Activated CD4-positive, alpha-beta T cell treated with anti-CD3 and anti-CD28 coated beads, Interleukin-2, amount 50 U/mL, for 24 hours (primary cell): Measurements from ENCODE around the gene MYL4.
"Not testable (repeated sequence)": the region's sequence is repeated elsewhere in the genome, so short reads cannot be mapped to it uniquely, and the experiment has no call there.

Source experiments
- DNase-seq, 2 donors: peaks; one replicate each; pipeline ENCODE4 v3.0.0-alpha.2; 2020; ENCODE audit warnings: low read depth in 1 of 2, low spot score in 1 of 2

Gene MYL4

GRCh38 chr17:47208744-47209488, at the start of gene MYL4:
Gene MYL4, plus strand, starts transcription at chr17:47209348. Its CDS starts 75 bp downstream, at chr17:47209423.
- no peak for DNase-seq

- no peak for DNase-seq
These were observed 47.0 kb upstream of the MYL4 start for GRCh38 chr17:47162013-47162622.

- DNase-seq, result no peak
These were observed 44.9 kb upstream of the MYL4 start for GRCh38 chr17:47164263-47164662.

DNA sequence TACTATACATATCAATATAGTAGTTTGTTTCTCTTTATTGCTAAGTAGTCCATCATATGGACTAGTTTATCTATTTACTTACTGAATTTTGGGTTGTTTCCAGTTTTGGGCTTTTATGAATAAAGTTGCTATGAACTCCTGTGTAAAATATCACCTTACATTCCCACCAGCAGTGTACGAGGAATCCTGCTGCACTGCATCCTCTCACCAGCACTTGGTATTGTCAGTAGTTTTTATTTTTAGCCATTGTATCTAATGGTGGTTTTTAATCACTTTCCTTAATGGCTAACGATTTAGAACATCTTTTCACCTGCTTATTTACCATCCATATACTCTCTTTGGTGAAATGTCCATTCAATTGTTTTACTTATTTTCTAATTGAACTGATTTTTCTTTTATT, 44.0 kb upstream of the MYL4 start:
- no peak for DNase-seq

DNA sequence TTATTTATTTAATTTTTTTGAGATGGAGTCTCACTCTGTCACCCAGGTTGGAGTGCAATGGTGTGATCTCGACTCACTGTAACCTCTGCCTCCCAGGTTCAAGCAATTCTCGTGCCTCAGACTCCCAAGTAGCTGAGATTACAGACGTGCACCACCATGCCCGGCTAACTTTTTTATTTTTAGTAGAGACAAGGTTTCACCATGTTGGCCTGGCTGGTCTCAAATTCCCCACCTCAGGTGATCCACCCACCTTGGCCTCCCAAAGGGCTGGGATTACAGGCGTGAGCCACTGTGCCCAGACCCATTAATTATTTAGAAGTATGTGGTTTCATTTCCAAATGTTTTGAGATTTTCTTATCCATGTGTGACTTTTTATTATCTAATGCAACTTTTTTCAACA, 42.3 kb upstream of the MYL4 start:
- not testable (repeated sequence) for DNase-seq

GRCh38 chr17:47168896-47169295, 40.3 kb upstream of the MYL4 start:
- DNase-seq, result not testable (repeated sequence)

DNA sequence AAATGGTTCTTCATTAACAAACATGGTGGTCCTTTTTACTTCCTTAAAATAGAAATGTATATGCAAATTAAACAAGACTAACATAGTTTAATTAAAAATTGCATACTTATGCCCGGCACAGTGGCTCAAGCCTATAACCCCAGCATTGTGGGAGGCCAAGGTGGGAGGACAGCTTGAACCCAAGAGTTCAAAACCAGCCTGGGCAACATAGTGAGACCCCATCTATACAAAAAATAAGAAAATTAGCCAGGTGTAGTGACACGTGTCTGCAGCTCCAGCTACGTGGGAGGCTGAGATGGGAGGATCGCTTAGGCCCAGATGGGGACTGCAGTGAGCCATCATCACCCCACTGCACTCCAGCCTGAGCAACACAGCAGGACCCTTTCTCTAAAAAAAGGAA, 38.4 kb upstream of the MYL4 start:
- DNase-seq, result no peak

DNA sequence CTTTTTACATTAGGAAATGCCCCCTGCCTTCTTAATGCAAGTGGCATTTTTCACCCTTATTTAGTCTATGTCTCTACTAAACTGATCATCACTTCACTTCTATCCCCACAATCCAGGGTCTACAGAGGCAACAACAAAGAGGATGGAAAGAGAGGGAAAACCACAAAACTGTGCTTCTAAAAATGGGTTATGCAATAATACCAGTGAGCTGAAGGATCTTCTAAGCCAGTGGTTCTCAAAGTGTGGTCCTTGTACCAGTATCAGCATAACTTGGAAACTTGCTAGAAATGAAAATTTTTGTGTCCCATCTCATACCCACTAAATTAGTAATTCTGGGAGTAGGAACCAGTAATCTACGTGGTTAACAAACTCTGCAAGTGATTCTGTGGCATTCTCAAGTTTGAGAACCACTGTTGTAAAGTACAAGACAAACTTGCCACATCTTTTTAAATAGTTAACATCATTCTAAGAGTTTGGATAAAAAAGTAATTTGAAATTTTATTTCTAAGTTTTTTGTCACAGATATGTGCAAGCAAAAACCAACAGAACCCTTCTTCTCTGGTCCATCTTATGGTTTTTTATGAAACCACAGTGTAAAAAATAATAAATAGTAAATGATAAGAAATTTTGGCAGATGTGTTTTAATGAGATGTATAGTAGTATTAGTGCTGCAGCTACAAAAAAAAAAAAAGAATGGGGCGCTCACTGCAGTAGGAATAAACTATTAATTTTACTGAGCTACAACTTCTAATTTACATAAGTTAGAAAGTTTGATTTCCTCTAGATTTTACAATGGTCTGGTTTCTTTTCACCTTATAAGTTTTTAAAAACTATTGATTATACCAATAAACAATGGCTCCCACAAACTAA, 36.2 kb upstream of the MYL4 start:
- DNase-seq, result no peak

GRCh38 chr17:47174823-47175222, 34.3 kb upstream of the MYL4 start:
- DNase-seq, result not testable (repeated sequence)

GRCh38 chr17:47176389-47176826, 32.7 kb upstream of the MYL4 start:
- DNase-seq, result no peak

DNA sequence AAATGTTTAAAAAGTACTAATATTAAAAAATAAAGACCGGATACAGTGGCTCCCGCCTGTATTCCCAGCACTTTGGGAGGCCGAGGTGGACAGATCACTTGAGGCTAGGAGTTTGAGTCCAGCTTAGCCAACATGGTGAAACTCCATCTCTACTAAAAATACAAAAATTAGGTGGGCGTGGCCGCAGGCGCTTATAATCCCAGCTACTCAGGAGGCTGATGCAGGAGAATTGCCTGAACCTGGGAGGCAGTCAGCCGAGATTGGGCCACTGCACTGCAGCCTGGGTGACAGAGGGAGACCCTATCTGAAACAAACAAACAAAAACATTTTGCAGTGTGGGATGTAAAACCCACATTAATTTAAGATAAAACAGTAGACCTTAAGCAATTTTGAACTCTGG, 31.9 kb upstream of the MYL4 start:
- no peak for DNase-seq

- no peak for DNase-seq
These were observed 30.0 kb upstream of the MYL4 start for GRCh38 chr17:47179141-47179540.

DNA sequence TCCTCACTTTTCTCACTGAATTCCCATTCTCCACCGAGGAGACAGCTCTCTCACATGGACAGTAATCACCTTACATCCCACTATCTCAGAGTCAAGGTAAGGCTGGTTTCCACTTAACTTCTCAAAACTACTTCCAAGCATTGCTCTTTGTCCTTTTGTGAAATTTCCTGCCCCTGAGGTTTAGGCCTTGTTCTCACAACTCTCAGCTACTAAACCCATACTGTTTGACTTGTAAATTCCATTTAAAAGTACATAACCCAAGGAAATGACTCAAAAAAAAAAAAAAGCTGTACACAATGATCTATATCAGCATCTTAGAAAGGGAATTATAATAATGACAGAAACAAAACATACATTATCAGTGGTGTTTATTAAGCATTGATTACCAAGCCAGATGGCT, 28.8 kb upstream of the MYL4 start:
- no peak for DNase-seq

- not testable (repeated sequence) for DNase-seq
These were observed 28.2 kb upstream of the MYL4 start for GRCh38 chr17:47180988-47181387.

GRCh38 chr17:47184681-47185080, 24.5 kb upstream of the MYL4 start:
- DNase-seq, result no peak

DNA sequence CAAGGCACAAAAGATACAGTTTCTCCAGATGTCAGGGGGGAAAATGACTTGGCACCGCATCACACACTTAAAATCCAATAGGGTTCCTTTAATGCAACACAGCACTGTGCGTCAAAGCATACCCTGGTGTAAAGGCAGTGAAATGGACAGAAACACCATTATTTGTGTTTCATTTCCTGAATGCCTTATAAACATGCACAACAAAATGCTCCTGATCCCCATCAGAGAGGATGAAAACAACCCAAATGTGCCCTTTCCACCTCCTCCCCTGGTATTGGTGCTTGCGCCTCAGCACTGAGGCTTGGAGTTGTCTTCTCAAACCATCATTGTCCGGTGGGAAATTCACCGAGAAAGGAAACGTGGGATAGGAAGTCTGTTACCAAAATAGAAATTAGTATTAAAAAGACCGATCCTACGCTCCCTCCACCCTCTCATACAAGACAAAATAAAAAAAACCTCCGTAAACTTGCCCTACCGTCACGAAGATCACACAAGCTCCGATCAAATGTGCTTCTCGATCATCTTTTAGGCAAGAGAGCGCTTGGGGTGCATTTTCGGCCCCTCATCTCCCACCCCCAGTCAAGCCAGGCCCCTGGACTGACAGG, 20.8 kb upstream of the MYL4 start:
- DNase-seq, result peak in 1 of 2 donors; percentile 7

DNA sequence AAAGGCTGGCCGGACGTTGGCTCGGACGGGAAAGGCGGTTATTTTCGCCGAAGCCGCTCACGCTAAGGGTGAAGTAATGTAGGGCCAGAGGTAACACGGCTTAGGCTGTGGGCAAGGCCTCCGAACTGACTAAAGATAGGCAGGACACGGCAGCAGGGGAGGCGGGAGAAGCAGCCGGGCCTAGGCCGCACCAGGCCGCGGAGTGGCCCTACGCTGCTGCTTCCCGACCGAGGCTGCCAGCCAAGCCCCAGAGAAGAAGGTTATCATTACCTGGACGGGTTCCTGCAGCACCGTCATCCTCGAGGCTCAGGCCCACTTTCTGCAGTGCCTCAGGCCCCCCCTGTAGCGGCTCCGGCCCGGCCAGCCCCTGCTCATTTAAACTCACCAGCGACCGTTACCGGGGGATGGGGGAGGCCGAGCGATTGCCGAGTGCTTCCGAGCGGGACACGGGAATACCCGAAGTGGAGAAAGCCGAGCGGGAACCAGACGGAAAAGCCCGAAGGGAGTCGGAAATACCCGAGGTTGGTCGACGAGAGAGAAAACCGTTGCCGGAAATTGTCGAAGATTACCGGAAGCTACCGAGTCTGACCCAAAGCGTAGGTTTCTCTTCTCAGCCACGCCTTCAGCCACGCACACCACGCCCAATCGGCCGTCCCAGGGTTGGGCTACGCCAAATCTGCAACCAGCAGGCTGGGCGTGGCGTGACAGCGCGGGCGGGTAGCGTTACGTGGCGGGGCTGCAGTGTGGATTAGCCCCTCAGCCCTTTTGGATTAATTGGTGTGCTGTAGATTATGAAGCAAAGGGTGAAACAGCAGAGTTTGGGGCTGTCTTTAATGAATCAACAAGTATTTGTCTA, 20.0 kb upstream of the MYL4 start, which contains the start of gene CDC27:
CDC27 (minus strand) TSS at position 420 of the 856 bp plus-strand sequence; CDS start at position 297, 123 bp downstream.
- peak; percentile 100 for DNase-seq

GRCh38 chr17:47189732-47190237, 19.4 kb upstream of the MYL4 start:
- no peak for DNase-seq

GRCh38 chr17:47190243-47190642, 18.9 kb upstream of the MYL4 start:
- no peak for DNase-seq

DNA sequence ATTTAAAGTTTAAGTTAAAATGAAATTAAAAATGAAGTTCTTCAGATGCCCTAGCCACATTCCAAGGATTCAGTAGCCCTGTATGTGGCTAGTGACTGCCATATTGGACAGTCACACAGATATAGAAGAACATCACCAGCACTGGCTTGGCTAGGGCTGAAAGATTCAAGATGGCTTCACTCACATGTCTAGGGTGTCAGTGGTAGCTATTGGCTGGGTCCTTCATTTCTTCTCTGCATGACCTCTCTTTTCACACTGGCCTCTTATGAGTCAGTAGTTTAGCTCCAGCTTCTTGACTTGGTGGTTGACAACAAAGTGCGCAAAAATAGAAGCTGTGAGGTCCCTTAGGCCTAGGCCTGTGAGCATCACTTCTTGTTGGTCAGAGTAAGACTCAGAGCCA, 18.4 kb upstream of the MYL4 start:
- DNase-seq, result no peak
